D341Med (cell line): Measurements from ENCODE around the gene SLAIN1.
A peak's percentile ranks its signal among the peaks of the same experiment; 100 is the strongest.
"Not testable (repeated sequence)": the region's sequence is repeated elsewhere in the genome, so short reads cannot be mapped to it uniquely, and the experiment has no call there.

Experiments used
- DNase-seq: peaks from one replicate; pipeline ENCODE4 v3.0.0; 2012; ENCODE audit warnings: low spot score

Gene SLAIN1

DNA sequence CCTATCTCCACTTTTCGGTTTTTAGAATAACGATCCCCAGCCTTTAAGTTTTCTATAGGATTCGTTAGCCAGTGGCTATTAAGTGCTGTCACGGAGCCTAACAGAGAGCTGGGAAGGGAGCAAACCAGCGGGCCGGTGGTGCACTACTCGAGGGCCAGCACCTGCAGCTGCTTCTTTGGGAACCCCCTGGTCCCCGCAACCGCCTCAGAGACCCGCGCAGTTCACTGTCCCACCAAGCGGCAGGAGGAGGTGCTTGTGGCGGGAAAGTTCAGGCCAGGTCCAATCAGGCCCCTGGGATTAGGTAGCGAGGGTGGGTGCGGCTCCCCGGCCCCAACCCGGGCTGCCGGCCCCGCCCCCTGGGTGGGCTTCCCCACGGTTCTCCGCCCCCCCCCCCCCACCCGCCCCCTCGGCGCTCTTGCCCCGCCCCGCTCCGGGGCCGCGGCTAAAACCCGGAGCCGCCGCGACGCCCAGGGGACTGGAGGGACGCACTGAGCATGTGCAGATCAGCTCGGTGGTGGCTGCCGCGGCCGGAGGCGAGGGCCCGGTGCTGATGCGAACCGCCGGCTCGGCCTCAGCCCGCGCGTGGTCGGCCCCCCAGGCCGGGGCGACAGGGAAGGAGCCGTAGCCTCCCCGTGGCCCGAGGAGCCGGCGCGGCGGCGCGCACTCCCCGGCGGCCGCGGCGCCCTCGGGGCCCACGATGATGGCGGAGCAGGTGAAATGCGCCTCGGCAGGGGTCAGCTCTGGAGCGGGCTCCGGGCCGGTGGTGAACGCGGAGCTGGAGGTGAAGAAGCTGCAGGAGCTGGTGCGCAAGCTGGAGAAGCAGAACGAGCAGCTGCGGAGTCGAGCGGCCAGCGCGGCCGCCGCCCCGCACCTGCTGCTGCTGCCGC, at the start of gene SLAIN1:
Gene SLAIN1, plus strand, starts transcription at position 471 of the 887 bp plus-strand sequence. Its CDS starts 227 bp downstream, at position 698.
- DNase-seq: peak; percentile 98

DNA sequence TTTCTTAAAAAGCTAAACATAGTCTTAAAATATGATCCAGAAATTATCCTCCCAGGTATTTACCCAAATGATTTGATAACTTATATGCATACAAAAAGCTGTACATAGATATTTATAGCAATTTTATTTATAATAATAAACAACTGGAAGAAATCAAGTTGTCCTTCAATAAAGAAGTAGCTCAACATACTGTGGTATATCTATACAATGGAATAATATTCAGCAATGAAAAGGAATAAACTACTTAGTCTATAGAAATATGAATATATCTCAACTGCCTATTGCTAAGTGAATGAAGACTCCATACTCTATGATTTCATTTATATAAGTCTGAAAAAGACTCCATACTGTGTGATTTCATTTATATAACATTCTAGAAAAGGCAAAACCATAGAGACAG, 47.1 kb upstream of the SLAIN1 start:
- DNase-seq: no peak

DNA sequence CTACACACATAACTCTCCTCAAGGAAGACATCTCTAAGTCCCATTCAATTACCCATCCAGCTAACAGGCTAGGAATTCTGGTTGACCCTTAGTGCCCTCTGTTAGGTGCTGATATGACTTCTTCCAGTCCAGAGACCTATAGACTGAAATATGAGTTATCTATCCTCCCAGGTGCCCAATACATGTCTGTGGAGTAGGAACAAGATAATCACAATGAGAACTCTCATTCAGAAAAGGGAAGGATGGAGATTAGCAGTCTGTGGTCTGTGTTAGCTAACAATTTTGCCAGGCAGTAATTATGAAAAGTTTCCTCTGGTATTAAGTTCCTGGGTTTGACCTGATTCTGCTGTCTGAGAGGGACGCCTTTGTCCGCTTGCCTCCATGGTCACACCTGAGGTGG, 44.2 kb upstream of the SLAIN1 start:
- DNase-seq: no peak

DNA sequence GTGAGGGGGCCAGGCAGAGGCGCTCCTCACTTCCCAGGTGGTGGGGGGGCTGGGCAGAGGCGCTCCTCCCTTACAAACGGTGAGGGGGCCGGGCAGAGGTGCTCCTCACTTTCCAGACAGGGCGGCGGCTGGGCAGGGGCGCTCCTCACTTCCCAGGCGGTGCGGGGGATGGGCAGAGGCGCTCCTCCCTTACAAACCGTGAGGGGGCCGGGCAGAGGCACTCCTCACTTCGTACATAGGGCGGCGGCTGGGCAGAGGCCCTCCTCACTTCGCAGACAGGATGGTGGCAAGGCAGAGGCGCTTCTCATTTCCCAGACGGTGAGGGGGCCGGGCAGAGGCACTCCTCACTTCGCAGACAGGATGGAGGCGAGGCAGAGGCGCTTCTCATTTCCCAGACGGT, 37.5 kb upstream of the SLAIN1 start:
- DNase-seq: not testable (repeated sequence)

DNA sequence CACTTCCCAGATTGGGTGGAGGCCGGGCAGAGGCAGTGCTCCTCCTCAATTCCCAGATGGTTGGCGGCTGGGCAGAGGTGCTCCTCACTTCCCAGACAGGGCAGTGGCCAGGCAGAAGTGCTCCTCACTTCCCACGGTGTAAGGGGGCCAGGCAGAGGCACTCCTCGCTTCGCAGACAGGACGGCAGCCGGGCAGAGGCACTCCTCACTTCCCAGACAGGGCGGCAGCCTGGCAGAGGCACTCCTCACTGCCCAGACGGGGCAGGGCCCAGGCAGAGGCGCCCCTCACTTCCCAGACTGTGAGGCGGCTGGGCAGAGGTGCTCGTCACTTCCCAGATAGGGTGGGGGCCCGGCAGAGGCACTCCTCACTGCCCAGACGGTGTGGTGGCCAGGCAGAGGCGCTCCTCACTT, 36.6 kb upstream of the SLAIN1 start:
- no peak for DNase-seq

DNA sequence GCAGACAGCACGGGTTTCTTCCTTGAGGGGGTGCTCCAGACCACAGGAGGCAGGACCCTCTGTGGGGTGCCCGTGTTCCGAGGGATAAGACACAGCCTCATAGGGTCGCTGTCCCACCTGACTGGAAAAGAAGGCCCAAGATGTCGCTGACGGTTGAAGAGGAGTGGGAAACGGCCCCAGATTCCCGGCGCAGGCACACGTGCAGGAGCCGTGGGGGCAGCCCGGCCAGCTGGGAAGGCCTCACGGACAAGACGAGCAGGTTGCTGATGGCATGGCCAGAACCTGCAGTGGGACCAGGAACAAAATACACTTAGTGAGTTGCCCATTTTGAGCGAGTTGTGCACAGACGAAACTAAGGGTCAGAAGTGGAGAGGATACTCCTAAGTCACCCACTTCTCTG, 35.2 kb upstream of the SLAIN1 start:
- not testable (repeated sequence) for DNase-seq

DNA sequence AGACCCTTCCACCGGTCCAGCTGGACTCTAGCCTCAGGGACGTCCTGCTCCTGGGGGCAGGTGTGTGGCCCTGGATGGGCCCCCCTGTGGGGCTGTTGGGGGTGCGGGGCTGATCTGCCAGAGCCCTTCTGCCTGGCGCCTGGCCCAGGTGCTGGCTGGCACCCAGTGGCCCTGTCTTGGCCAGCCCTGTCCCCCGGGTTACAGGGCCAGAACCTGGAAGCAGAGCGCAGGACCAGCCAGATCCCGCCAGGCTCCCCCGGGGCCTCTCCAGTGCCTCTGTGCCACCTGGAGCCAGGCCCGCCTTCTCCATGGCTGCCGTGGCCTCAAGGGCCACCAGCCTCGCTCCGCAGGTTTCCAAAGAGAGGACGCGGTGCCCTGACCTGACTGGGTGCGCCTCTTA, 34.7 kb upstream of the SLAIN1 start:
- not testable (repeated sequence) for DNase-seq

DNA sequence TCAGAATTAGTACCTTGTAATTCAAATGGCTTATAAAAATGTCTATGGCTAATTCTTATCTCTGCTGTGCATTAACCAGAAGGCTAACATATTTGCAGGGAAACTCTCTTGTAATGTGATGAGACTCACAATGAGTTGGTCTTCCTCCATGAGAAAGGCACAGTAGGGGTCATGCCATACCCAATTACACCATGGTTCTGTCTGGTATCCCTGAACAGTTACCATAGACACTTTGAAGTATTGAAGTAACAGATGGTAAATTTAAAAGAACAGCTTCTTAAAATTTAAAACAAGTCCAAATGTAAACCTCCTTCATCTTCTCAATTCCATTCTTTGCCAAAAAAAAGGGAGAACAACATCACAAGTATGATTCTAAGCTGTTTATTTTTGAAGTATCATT, 22.6 kb upstream of the SLAIN1 start:
- DNase-seq: no peak

DNA sequence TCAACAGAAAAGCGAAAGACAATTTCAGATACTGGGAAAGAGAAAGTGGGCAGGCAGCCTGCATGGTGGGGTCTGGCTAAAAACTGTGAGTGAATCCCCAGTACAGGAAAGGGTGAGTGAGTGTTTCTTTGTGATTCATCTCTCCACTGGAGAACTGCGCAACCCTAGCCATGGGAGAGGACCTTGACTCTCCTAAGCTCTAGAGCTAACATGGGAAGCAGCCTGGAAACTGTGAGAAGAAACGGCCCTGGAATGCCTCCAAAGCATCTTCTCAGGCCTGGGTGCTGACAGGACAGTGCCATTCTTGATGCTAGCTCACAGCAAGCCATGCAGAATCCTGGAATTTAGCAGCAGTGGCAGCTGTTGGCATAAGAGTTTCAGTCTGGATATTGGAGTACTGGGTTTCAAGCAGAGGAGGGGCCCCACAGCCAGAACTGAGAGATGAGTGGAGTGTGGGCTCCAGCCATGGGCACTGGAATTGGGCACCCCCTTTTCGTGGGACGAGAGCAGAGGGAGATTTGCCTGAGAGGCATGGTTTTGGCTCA, 18.7 kb upstream of the SLAIN1 start:
- no peak for DNase-seq

DNA sequence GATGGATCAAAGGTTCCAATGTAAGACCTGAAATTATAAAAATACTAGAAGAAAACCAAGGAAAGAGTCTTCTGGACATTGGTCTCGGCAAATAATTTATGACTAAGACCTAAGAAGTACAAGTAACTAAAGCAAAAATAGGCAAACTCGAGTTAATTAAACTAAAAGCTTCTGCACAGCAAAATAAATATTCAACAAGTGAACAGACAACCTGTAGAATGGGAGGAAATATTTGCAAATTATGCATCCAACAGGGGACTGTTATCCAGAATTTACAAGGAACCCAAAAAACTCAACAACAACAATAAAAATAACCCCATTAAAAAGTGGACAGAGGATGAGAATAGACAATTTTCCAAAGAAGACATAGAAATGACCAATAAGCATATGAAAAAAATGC, 9.7 kb upstream of the SLAIN1 start:
- no peak for DNase-seq

DNA sequence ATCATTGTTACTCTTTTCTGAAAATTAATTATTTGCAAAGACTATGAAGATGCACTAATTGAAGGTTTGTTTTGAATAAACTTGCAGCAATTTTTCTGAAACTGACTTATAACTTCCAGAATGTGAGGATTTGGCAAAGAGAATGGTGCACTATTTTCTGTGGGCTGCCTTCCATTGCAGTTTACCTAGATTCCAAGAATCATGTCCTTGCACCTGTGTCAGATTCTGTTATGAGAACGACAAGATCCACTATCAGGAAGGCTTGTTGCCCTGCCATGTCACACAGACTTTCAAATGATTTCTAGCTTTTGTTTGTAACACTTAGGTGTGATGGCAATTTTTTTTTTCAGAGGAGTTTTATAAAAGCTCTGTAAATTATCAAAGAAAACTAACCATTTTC, 5.6 kb upstream of the SLAIN1 start:
- no peak for DNase-seq

DNA sequence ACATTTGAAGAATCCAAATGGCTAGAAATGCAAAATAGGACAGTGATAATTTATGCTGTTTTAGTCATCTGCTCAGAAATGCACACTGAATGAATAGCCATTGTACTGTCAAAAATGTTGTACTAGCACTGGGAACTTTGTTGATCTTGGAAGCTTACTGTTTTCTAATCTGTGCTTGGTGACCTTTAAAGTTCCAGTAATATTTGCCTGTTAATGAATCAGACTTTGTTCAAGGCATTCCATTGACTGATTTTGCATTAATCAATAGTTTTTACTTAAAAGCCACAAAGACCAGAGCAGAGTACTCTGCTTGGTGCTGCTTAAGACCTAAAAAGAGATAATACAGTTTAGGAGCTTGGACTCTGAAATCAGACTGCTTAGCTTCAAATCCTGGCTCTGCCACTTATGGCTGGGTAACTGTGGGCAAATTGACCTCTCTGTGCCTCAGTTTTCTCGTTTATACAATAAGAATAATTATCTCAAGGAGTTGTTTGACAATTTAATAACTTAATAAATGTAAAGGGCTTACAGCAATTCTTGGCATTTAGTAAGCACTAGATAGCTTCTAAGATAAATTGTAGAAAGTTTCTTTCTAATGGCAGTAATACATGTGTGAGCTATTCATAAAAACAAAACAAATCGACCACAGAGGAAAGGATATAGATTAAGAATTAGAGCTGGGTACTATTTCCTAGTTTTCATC, 4.6 kb upstream of the SLAIN1 start:
- DNase-seq: no peak

DNA sequence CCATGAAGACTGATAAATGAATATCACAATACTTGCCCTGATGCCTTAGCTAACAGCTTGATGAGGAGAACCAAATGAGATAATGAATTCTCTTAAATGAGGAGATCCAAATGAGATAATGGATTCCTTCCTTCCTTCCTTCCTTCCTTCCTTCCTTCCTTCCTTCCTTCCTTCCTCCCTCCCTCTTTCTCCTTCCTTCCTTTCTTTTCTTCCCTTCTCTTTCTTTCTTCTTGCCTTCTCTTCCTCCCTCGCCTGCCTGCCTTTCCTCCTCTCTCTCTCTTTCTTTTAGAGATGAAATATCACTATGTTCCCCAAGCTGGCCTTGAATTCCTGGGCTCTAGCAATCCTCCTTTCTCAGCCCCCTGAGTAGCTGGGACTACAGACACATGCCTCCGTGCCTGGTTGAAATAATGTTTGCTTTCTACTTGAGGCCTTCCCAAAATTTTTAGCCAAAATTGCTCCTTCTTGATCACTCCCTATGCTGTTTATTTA, 4.0 kb upstream of the SLAIN1 start:
- no peak for DNase-seq

DNA sequence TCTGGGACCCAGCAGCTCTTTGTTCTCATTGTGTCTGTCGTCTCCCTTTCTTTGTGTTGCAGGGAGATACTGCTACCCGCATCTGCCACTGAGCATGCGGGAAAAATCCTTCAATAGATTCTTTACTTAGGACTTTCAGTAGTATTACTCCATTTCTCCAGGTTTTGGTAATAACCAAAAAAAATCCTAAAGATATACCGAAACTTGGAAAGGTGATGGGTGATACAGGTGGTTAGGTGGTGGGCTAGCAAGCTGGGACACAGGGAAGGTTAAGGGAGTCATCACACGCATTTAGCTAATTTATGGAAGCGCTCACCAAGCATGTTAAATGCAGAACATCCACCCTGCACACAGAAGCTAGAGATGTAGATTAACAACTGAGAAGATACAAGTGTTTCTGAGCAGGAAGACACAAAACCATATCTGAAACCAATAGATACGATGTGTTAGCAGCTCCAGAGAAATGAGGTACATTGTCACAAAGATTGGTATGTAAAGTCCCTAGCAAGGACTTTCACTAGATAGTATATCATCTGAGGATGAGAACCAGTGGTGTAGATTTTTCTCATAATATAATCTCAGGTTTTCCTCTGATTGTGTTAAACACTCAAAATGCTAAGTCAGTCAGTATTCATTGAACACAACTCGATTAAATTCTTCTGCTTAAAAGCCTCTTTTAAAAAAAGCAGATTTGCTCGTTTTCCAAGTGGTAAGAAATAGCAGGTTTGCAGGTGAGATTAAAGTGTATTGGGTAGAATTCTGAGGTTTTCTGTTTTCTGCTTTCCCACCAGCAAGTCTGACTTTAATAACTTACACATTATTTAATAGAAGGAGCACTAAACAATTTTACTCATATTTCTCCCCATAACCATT, 1.2 kb upstream of the SLAIN1 start:
- DNase-seq: no peak

DNA sequence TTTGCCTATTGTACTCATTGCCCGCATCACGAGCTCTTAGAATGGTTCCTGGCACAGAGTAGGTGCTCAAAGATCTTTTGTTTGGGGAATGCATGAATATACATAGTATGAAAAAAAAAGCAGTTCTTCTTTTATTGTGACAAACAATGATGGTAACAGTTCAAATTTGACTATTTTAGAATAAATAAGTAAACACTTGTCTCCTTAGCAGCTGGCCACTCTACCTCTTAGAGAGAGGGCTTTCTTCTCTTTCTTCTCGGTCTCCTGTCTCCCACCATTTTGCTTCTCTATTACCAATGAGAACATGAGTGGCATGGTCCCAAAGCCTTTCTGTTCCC, 639 bp upstream of the SLAIN1 start:
- DNase-seq: no peak

DNA sequence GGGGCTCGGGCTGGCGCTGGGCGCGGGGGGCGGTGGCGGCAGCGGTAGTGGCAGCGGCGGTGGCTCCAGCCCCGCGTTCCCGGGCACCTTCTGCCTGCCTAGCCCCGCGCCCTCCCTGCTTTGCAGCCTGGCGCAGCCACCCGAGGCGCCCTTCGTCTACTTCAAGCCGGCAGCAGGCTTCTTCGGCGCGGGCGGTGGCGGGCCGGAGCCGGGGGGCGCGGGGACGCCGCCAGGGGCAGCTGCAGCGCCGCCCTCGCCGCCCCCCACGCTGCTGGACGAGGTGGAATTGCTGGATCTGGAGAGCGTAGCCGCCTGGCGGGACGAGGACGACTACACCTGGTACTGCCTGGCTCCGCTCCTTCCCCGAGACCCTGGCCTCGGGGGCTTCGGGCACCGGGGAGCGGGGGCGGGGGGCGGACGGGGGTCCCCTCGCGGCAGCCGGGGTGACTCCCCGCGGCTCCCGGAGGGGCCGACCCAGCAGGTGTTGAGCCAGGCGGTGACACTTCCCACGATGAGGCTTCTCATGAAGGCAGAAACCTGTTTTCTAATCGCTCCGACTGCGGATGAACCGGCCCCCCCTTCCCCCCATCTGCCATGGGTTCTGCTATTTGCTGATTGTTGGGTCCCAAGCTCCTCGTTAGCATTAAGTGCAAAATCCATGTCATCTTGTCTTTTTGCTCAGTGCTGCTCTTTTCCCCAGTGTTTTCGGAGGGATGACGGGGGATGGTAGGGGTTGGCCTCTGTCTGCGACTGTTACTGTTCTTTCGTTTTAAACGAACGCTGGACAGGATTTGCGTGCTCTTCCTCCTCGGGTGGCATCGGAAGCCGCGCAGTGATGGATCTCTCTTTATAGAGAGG, 943 bp downstream of the SLAIN1 start:
- DNase-seq: peak; percentile 77

DNA sequence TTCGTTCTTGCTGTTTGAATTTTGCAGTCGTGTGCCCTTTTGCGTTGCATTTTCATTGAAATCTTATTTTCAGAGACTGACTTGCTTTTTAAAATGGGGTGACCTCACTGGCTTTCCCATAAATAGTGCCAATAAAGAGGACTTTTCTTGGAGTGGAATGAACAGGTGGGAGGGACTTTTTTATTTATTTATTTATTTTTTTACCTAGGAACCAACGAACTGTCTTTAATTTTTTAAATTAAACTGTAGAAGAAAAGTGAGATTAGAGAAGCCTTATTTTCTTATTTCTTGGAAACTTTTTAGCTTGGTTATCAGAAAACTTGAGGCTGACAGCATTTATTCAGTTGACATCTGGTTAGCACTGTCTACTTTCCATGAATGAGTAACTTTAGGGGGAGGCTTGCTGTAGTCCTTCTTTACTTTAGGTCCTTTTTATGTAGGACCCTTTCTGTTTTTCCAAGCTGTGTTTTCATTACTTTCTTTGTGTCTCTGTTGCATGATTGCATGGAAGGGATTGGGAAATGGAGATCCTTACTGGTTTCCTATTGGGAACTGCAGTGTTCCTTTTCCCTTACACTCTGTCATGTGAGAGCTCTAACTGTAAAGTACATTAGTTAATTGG, 1.7 kb downstream of the SLAIN1 start:
- no peak for DNase-seq

DNA sequence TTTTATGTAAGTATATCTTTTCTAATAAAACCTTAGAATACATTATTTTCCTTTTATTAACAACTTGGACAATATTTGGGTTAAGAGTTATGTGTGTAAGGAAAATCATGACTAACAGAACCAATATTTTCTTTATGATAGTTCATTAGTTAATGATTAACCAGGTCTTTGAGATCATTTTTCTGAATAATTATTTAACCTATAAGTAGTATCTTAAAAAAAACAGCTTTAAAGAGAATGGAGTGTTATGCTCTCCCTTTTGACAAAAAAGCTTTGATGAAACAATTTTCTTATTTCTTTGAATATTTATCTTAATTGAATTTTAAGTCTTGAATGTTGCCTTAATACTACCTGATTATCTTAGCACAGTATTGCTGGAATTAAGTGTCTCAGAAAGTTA, 3.8 kb downstream of the SLAIN1 start:
- DNase-seq: no peak

DNA sequence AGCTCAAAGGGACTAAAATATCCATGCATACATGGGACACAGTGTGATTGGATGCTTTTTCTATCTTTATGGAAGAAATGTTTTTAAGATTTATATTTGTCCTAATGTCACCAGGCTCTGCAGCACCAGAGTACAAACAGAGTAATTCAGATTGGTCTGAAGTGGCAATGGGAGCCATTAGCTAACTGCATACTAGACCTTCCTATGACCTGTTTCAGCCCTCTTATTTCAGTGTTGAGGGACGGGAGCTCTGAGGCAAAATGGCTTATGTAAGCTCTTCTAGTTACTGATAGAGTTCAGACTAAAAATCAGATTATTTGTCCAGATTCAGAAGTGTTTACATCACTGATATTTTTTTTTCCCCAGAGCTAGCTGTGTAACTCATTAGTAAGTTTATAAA, 4.9 kb downstream of the SLAIN1 start:
- DNase-seq: no peak

DNA sequence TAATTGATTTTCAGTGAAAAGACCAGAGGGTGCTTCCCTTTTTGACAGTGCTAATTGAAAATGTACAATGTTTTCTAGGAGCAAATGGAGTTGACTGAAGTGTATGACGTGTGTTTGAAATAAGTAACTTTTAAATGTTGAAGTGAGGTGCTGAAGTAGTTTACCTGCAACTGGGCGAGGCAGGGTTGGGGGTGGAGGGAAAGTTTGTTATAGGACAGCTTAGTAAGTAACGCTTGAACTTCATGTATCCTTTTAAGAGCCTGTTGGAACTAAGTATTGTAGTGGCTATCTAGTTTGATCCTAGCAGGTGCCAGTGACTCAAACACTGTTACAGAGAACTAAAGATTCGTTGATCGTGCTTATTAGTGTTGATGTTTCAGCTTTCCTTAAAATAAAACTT, 5.9 kb downstream of the SLAIN1 start:
- no peak for DNase-seq
